IMR-90 (cell line): ENCODE results near the gene BTN1A1. TPM values are rescaled to one million over a fixed set of nuclear protein-coding genes. Genes with fewer than 3 reads are reported as not detected.

ENCODE experiments used
- ATAC-seq: fragments of 200-7000 bp; cut with Tn5 transposase; 2 replicates; pipeline ENCODE4 v1.9.1; 2020; ENCODE audit warnings: low read depth, mild to moderate bottlenecking, moderate library complexity
- BruUV-seq: library from RNA; stranded (reverse); fragments of 400-500 nt; replicated peaks from 2 replicates; lab custom pipeline; 2021; lab: Mats Ljungman, UMichigan
- CTCF ChIA-PET: fragments of 300-600 bp; formaldehyde crosslinking; extraction: SDS; loops from one replicate; lab custom pipeline; 2021; ENCODE audit warnings: antibody characterized with exemption; lab: Yijun Ruan, JAX
- POLR2A ChIA-PET: fragments of 300-600 bp; sonication (Branson Sonifier 250); formaldehyde crosslinking; loops from one replicate; lab custom pipeline; 2022; ENCODE audit warnings: antibody characterized with exemption; ENCODE audit not compliant: unreplicated experiment; lab: Charles Lee
- DNase-seq: peaks from one replicate; pipeline ENCODE4 v3.0.0; 2013
- H2AFZ ChIP-seq: replicated peaks from 2 replicates; pipeline ENCODE3; 2013; ENCODE audit warnings: low read length, mild to moderate bottlenecking; ENCODE audit not compliant: poor library complexity
- H2AK5ac ChIP-seq: 2 replicates; pipeline ENCODE4 v1.6.1; 2013; ENCODE audit warnings: low read depth, low read length, inconsistent platforms
- H2AK9ac ChIP-seq: replicated peaks from 2 replicates; pipeline ENCODE3; 2013; ENCODE audit warnings: mild to moderate bottlenecking, low read depth, low read length, moderate library complexity; ENCODE audit not compliant: poor library complexity
- H2BK120ac ChIP-seq: 2 replicates; pipeline ENCODE4 v1.6.1; 2013; ENCODE audit warnings: low read depth, low read length, inconsistent platforms
- H2BK15ac ChIP-seq: 3 replicates; pipeline ENCODE4 v1.6.1; 2013; ENCODE audit warnings: low read depth, low read length, inconsistent platforms
- H2BK20ac ChIP-seq: 2 replicates; pipeline ENCODE4 v1.6.1; 2013; ENCODE audit warnings: low read depth, mild to moderate bottlenecking, inconsistent platforms, low read length, moderate library complexity
- H2BK5ac ChIP-seq: 2 replicates; pipeline ENCODE4 v1.6.1; 2013; ENCODE audit warnings: mild to moderate bottlenecking, low read depth, low read length, inconsistent platforms; ENCODE audit not compliant: poor library complexity, severe bottlenecking
- H3K14ac ChIP-seq: replicated peaks from 2 replicates; pipeline ENCODE4 v1.6.1; 2013; ENCODE audit warnings: low read depth, low read length, inconsistent platforms
- H3K18ac ChIP-seq: 2 replicates; pipeline ENCODE4 v1.6.1; 2013; ENCODE audit warnings: low read depth, low read length, control low read depth
- H3K23ac ChIP-seq: 2 replicates; pipeline ENCODE4 v1.6.1; 2013; ENCODE audit warnings: low read depth, low read length, inconsistent platforms
- H3K27ac ChIP-seq: 2 replicates; pipeline ENCODE4 v1.5.1; 2013; ENCODE audit warnings: mild to moderate bottlenecking, control low read depth, low read length; ENCODE audit not compliant: insufficient read depth
- H3K27me3 ChIP-seq: 2 replicates; pipeline ENCODE4 v1.6.1; 2013; ENCODE audit warnings: low read length; ENCODE audit not compliant: control insufficient read depth, insufficient read depth
- H3K36me3 ChIP-seq: 2 replicates; pipeline ENCODE4 v1.6.1; 2013; ENCODE audit warnings: low read length, mixed read lengths; ENCODE audit not compliant: control insufficient read depth, insufficient read depth
- H3K4ac ChIP-seq: 2 replicates; pipeline ENCODE4 v1.6.1; 2013; ENCODE audit warnings: low read depth, low read length, inconsistent platforms
- H3K4me1 ChIP-seq: 2 replicates; pipeline ENCODE4 v1.6.1; 2013; ENCODE audit warnings: low read length, mixed read lengths; ENCODE audit not compliant: control insufficient read depth, insufficient read depth
- H3K4me2 ChIP-seq: 2 replicates; pipeline ENCODE4 v1.6.1; 2013; ENCODE audit warnings: low read depth, mild to moderate bottlenecking, control low read depth, low read length, moderate library complexity
- H3K4me3 ChIP-seq: 2 replicates; pipeline ENCODE4 v1.5.1; 2013; ENCODE audit warnings: low read depth, mild to moderate bottlenecking, control low read depth, low read length, moderate library complexity; ENCODE audit not compliant: insufficient read depth
- H3K56ac ChIP-seq: 2 replicates; pipeline ENCODE4 v1.6.1; 2013; ENCODE audit warnings: low read length, inconsistent platforms; ENCODE audit not compliant: insufficient read depth; ENCODE audit errors: extremely low read depth
- H3K79me1 ChIP-seq, 2 experiments: 2 replicates each; pipeline ENCODE4 v1.6.1; 2013; ENCODE audit warnings: low read length in 2 of 2, inconsistent platforms in 1 of 2, low read depth in 1 of 2
- H3K9ac ChIP-seq: 2 replicates; pipeline ENCODE4 v1.6.1; 2013; ENCODE audit warnings: low read depth, low read length, control low read depth
- H3K9me1 ChIP-seq: 2 replicates; pipeline ENCODE4 v1.6.1; 2013; ENCODE audit warnings: low read length, inconsistent platforms; ENCODE audit not compliant: insufficient read depth
- H3K9me3 ChIP-seq: 2 replicates; pipeline ENCODE4 v1.6.1; 2013; ENCODE audit warnings: low read length; ENCODE audit not compliant: control insufficient read depth, insufficient read depth
- H4K20me1 ChIP-seq: 2 replicates; pipeline ENCODE4 v1.6.1; 2013; ENCODE audit warnings: low read length, inconsistent platforms; ENCODE audit not compliant: insufficient read depth
- H4K5ac ChIP-seq: 2 replicates; pipeline ENCODE4 v1.6.1; 2013; ENCODE audit warnings: mild to moderate bottlenecking, low read depth, low read length, control low read depth
- H4K8ac ChIP-seq, 2 experiments: 2 replicates each; pipeline ENCODE4 v1.6.1; 2013; ENCODE audit warnings: low read depth in 2 of 2, low read length in 2 of 2, control low read depth in 1 of 2, inconsistent platforms in 1 of 2
- H4K91ac ChIP-seq: 2 replicates; pipeline ENCODE4 v1.6.1; 2013; ENCODE audit warnings: low read depth, low read length, inconsistent platforms; ENCODE audit not compliant: insufficient read depth
- MAFK ChIP-seq: IDR thresholded peaks from 2 replicates; pipeline ENCODE4 v1.6.1; 2012; ENCODE audit warnings: low read depth, low read length, improper control_type of control experiment
- POLR2A ChIP-seq: IDR thresholded peaks from 2 replicates; pipeline ENCODE4 v1.6.1; 2012; ENCODE audit warnings: mild to moderate bottlenecking, low read depth, low read length
- RCOR1 ChIP-seq: IDR thresholded peaks from 2 replicates; pipeline ENCODE4 v1.6.1; 2012; ENCODE audit warnings: mild to moderate bottlenecking, low read length, improper control_type of control experiment; ENCODE audit not compliant: insufficient replicate concordance
- WGBS, 2 experiments: methylation state at CpG; one replicate each; pipeline versions ENCODE4 v1.1.5 to v1.1.7; 2013; ENCODE audit warnings: missing lambda C conversion rate in 2 of 2; ENCODE audit not compliant: insufficient read length in 1 of 2; ENCODE audit errors: extremely low coverage in 2 of 2; 5-methylcytosine and 5-hydroxymethylcytosine counted together
- dilution Hi-C: fragments of 300-500 bp; cut with HindIII; formaldehyde crosslinking; loops from one replicate; pipeline ENCODE4 v1.14.3; 2018; ENCODE audit warnings: low sequenced_read_pairs; ENCODE audit not compliant: unreplicated experiment
- in situ Hi-C: fragments of 300-500 bp; cut with MboI; formaldehyde crosslinking; loops from 3 replicates; pipeline ENCODE4 v1.14.3; 2019; ENCODE audit warnings: low sequenced_read_pairs, inconsistent platforms, mixed read lengths
- intact Hi-C: fragments of 100-400 bp; cut with micrococcal nuclease; formaldehyde crosslinking; loops from 2 replicates; pipeline ENCODE4 v1.10.0; 2022
- polyA plus RNA-seq, 3 experiments: library from polyadenylated mRNA; depleted of rRNA; stranded (reverse); fragments of >200 nt; gene quantifications; 2 replicates each; pipeline ENCODE4 v1.2.3, GENCODE V29; 2012; ENCODE audit warnings: low replicate concordance in 1 of 3
- total RNA-seq: library from RNA; depleted of rRNA; stranded (reverse); fragments of >200 nt; gene quantifications from 2 replicates; pipeline ENCODE4 v1.2.3, GENCODE V29; 2012
- TF ChIP-seq, protein P1 (sequence below): conservative IDR thresholded peaks from 2 replicates; pipeline ENCODE4 v1.5.1; 2012; ENCODE audit warnings: mild to moderate bottlenecking, low read depth, low read length, improper control_type of control experiment
- TF ChIP-seq, protein P2 (sequence below): fragments of 150-350 bp; IDR thresholded peaks from 2 replicates; pipeline ENCODE4 v1.6.1; 2016; ENCODE audit warnings: low read depth, mild to moderate bottlenecking, low read length, moderate library complexity, borderline replicate concordance

The BTN1A1 gene
- total and polyA plus RNA-seq, 2 of the 4 experiments (the other 2 are of a cell fraction), result not detected

- Histone ChIP-seq H2AK5ac (peak overlapping the region; percentile 65), H3K4me2 (peak overlapping the region; percentile 100), H3K4ac (peak overlapping the region; percentile 94), H4K91ac (peak overlapping the region; percentile 57), H4K20me1 (peaks cover 7% of the 10 kb centered on the region; the same call in 1 of the 2 replicates), H3K14ac (peak overlapping the region; percentile 92), H3K27me3 (no peaks in the 10 kb centered on the region), H2BK15ac (no peak overlapping the region), H2BK5ac (peak overlapping the region; percentile 92), H2BK20ac (no peak overlapping the region), H3K18ac (peak overlapping the region; percentile 13), H3K36me3 (peaks cover 3% of the 10 kb centered on the region; the same call in 1 of the 2 replicates), H2BK120ac (peak overlapping the region; percentile 70), H3K23ac (peak overlapping the region; percentile 69; the same call in 1 of the 2 replicates), H2AFZ (peak overlapping the region; percentile 96), H3K9ac (peak overlapping the region; percentile 84), H3K4me1 (peaks cover 2% of the 10 kb centered on the region; the same call in 1 of the 2 replicates), H3K9me1 (peaks cover 3% of the 10 kb centered on the region; the same call in 1 of the 2 replicates), H4K5ac (peak overlapping the region; percentile 34), H3K4me3 (peak overlapping the region; percentile 62), H3K79me1 (peaks cover 12 to 26% of the 10 kb centered on the region in 2 experiments), H3K56ac (peak overlapping the region; percentile 86), H3K9me3 (no peaks in the 10 kb centered on the region), H3K27ac (peak overlapping the region; percentile 91), H2AK9ac (peak overlapping the region; percentile 91), H4K8ac (peak overlapping the region; percentile 71 to 99; a peak in 3 of 4 replicates)
- POLR2A ChIA-PET, result no interaction called here
- TF ChIP-seq, protein P1, sequence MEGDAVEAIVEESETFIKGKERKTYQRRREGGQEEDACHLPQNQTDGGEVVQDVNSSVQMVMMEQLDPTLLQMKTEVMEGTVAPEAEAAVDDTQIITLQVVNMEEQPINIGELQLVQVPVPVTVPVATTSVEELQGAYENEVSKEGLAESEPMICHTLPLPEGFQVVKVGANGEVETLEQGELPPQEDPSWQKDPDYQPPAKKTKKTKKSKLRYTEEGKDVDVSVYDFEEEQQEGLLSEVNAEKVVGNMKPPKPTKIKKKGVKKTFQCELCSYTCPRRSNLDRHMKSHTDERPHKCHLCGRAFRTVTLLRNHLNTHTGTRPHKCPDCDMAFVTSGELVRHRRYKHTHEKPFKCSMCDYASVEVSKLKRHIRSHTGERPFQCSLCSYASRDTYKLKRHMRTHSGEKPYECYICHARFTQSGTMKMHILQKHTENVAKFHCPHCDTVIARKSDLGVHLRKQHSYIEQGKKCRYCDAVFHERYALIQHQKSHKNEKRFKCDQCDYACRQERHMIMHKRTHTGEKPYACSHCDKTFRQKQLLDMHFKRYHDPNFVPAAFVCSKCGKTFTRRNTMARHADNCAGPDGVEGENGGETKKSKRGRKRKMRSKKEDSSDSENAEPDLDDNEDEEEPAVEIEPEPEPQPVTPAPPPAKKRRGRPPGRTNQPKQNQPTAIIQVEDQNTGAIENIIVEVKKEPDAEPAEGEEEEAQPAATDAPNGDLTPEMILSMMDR, result no peak
- TF ChIP-seq POLR2A (no peak), RCOR1 (no peak), MAFK (no peak)
- TF ChIP-seq, protein P2, sequence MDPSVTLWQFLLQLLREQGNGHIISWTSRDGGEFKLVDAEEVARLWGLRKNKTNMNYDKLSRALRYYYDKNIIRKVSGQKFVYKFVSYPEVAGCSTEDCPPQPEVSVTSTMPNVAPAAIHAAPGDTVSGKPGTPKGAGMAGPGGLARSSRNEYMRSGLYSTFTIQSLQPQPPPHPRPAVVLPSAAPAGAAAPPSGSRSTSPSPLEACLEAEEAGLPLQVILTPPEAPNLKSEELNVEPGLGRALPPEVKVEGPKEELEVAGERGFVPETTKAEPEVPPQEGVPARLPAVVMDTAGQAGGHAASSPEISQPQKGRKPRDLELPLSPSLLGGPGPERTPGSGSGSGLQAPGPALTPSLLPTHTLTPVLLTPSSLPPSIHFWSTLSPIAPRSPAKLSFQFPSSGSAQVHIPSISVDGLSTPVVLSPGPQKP, result no peak
- ATAC-seq, result peak; percentile 0; the same call in 1 of the 2 replicates
- DNase-seq, result peak; percentile 12
- CTCF ChIA-PET, result interaction anchor here (1.0 kb wide), 1 partner anchor 287 kb away, joined by 4 read pairs; a partner anchor contains a TSS
- dilution Hi-C loops, result no loop called here
- intact Hi-C loops, result loop anchor here (1.0 to 5.0 kb wide), 3 partner anchors 15 to 81 kb away; partner anchors contain the start of gene BTN2A1
- BruUV-seq, result no TSS peak
- 0% methylated on average over 1 of the region's 15 CpGs; no CpG with 5 or more reads in 1 of the 2 experiments for whole genome bisulfite sequencing, 2 experiments
- in situ Hi-C loops, result no loop called here
Observed at GRCh38 chr6:26538572-26538902, 38.4 kb downstream of the BTN1A1 start.
